GM11168 (cell line): ENCODE measurements around the gene TRABD.
"Not testable (repeated sequence)": the region's sequence is repeated elsewhere in the genome, so short reads cannot be mapped to it uniquely, and the experiment has no call there.

Source experiments
- in situ Hi-C: fragments of 300-500 bp; cut with MboI; formaldehyde crosslinking; loops from one replicate; pipeline ENCODE4 v1.12.0; 2022; ENCODE audit warnings: low sequenced_read_pairs; ENCODE audit not compliant: unreplicated experiment

The TRABD gene

GRCh38 chr22:50200461-50201190 lies 14.9 kb downstream of the TRABD start, which contains the start of gene SELENOO:
TSS of gene SELENOO (plus strand) at chr22:50201011. CDS start at chr22:50201037, 26 bp downstream.
- in situ Hi-C loops, result no loop called here

- in situ Hi-C loops, result no loop called here
Measured at GRCh38 chr22:50201191-50202129, 15.7 kb downstream of the TRABD start.

- in situ Hi-C loops, result no loop called here
Measured at GRCh38 chr22:50202130-50202666, 16.5 kb downstream of the TRABD start.

GRCh38 chr22:50203288-50203687 lies 17.6 kb downstream of the TRABD start:
- in situ Hi-C loops, result no loop called here

- in situ Hi-C loops, result no loop called here
Measured at GRCh38 chr22:50204571-50204970, 18.9 kb downstream of the TRABD start.

GRCh38 chr22:50204998-50205397 lies 19.3 kb downstream of the TRABD start:
- in situ Hi-C loops, result not testable (repeated sequence)

- in situ Hi-C loops, result no loop called here
Measured at GRCh38 chr22:50205781-50206569, 20.3 kb downstream of the TRABD start.

- in situ Hi-C loops, result no loop called here
Measured at GRCh38 chr22:50206599-50206998, 20.9 kb downstream of the TRABD start.

- in situ Hi-C loops, result no loop called here
Measured at GRCh38 chr22:50207383-50208140, 21.8 kb downstream of the TRABD start.

GRCh38 chr22:50208430-50208938 lies 22.8 kb downstream of the TRABD start:
- in situ Hi-C loops, result no loop called here

GRCh38 chr22:50208939-50209892 lies 23.5 kb downstream of the TRABD start:
- in situ Hi-C loops, result no loop called here

GRCh38 chr22:50209893-50210292 lies 24.2 kb downstream of the TRABD start:
- in situ Hi-C loops, result loop anchor here (5.0 kb wide), 1 partner anchor 58 kb away; no protein-coding TSS in a partner anchor

GRCh38 chr22:50210378-50211139 lies 24.8 kb downstream of the TRABD start:
- in situ Hi-C loops, result loop anchor here (5.0 kb wide), 1 partner anchor 58 kb away; no protein-coding TSS in a partner anchor

GRCh38 chr22:50211147-50211546 lies 25.4 kb downstream of the TRABD start:
- in situ Hi-C loops, result loop anchor here (5.0 kb wide), 1 partner anchor 59 kb away; no protein-coding TSS in a partner anchor

- in situ Hi-C loops, result loop anchor here (5.0 kb wide), 1 partner anchor 61 kb away; no protein-coding TSS in a partner anchor
Measured at GRCh38 chr22:50213263-50213662, 27.6 kb downstream of the TRABD start.

GRCh38 chr22:50215297-50216054 lies 29.8 kb downstream of the TRABD start:
- in situ Hi-C loops, result no loop called here
